ENCODE results near the gene VPS13A.
"Not testable (repeated sequence)": the region's sequence is repeated elsewhere in the genome, so short reads cannot be mapped to it uniquely, and the experiment has no call there.

VPS13A gene

GRCh38 chr9:77316058-77316457 lies 138.7 kb downstream of the VPS13A start:
- DNase-seq = no peak

- no peak for DNase-seq
These were observed 147.7 kb downstream of the VPS13A start for GRCh38 chr9:77325058-77325457.

DNA sequence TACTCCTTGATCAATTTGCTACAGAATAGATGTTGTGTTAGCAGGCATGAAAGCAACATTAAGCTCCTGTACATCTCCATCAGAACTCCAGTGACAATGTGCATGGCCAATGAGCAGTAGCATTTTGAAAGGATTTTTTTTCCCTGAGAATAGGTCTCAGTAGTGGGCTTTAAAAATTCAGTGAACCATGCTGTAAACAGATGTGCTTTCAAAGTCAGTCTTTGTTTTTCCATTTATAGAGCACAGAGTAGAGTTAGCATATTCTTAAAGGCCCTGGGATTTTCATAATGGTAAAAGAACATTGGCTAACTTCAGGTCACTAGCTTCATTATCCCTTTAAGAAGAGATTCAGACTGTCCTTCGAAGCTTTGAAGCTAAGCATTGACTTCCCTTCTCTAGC lies 150.8 kb downstream of the VPS13A start:
- DNase-seq = no peak

- DNase-seq = no peak
These were observed 192.7 kb downstream of the VPS13A start for GRCh38 chr9:77370064-77370463.

DNA sequence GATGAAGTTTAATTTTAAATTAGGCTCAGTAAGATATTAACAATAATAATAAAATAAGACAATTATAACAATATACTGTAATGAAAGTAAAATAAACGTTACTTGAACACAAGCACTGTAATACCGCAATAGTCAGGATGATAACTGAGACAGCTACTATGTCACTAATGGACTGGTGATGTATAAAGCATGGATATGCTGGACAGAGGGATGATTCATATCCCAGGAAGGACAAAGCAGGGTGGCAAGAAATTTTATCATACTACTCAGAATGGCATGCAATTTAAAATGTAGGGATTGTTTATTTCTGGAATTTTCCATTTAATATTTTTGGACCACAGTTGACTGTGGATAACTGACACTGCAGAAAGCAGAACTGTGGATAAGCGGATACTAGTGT lies 196.9 kb downstream of the VPS13A start:
- no peak for DNase-seq

GRCh38 chr9:77375956-77376532 lies 198.7 kb downstream of the VPS13A start:
- DNase-seq = no peak

GRCh38 chr9:77384406-77384805 lies 207.1 kb downstream of the VPS13A start:
- no peak for DNase-seq

GRCh38 chr9:77386187-77386586 lies 208.9 kb downstream of the VPS13A start:
- DNase-seq = no peak

DNA sequence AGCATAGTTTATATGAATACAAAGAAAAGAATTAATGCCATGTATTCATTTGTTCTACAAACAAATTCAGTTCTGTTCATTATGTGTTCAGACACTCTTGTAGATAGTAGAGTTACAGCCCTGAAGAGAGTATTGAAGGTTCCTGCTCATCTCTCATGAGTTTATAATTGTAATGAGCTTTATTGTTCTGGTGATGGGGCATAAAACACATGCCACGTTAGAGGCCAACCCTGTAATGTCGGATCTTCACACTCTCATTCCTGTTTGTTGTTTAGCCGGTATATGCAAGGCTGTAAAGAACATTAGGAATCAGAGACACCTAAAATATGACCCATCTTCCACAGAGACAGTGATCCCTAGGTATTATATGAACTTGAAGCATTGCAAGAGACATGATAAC lies 214.5 kb downstream of the VPS13A start:
- DNase-seq = no peak

- no peak for DNase-seq
These were observed 215.0 kb downstream of the VPS13A start for GRCh38 chr9:77392328-77392727.

- not testable (repeated sequence) for DNase-seq
These were observed 221.2 kb downstream of the VPS13A start for GRCh38 chr9:77398581-77398980.

DNA sequence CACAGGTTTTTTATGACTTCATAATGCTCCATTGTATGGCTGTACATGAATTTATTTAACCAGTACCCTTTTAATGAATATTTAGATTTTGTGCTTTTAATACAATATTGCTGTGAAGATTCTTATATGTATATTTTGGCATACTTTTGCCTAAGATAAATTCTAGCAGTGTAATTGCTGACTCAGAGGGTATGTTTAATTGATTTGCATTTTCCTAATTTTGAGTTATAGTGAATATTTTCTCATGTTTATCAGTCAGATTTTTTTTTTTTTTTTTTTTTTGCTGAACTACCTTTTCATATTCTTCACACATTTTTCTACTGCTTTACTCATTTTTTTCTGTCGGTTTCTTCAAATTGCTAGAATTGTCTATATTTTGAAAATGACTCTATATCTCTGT lies 222.6 kb downstream of the VPS13A start:
- no peak for DNase-seq

- no peak for DNase-seq
These were observed 225.0 kb downstream of the VPS13A start for GRCh38 chr9:77402286-77402685.

- DNase-seq = no peak
These were observed 225.9 kb downstream of the VPS13A start for GRCh38 chr9:77403239-77403638.

DNA sequence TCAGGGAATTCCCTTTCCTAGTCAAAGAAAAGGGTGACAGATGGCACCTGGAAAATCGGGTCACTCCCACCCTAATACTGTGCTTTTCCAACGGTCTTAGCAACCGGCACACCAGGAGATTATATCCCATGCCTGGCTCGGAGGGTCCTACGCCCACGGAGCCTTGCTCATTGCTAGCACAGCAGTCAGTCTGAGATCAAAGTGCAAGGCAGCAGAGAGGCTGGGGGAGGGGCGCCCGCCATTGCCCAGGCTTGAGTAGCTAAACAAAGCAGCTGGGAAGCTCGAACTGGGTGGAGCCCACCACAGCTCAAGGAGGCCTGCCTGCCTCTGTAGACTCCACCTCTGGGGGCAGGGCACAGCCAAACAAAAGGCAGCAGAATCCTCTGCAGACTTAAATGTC lies 231.2 kb downstream of the VPS13A start:
- not testable (repeated sequence) for DNase-seq

GRCh38 chr9:77417566-77417965 lies 240.2 kb downstream of the VPS13A start:
- DNase-seq = no peak

DNA sequence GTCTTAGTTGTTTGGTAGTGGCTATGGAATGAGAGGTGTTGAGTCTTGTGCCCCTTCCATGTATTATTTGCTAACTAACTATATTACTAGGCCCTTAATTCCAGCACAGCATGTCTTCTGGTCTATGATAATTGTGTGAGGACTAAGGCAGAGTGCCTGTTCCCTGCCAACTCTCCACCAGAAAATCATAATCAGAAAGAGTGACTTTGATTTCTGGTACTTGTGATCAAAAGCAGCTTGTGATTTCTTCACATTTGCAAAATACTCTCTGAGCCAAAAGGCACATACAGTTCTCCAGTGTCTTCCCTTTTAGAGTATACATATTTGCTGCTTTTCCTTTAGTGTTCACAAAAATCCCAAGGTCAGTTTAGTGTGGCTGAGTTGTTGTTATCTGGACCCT lies 240.9 kb downstream of the VPS13A start:
- no peak for DNase-seq

DNA sequence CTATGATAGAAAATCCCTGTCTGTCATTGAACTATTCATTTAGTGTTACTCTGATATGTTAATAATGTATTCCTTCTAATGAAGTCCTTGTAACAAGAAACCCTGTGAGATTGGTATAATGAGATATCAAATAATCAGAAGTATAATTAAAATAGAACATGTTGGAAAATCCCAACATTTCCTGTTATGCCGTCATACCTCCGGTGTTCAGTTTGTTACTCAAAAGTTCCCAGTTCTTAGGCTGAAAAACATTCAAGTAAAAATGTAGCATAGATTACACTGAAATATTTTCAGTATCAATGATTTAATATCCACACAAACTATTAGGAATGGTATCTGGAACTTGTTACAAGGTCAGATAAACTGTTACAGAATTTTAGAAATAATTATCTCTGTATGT lies 243.3 kb downstream of the VPS13A start:
- no peak for DNase-seq

DNA sequence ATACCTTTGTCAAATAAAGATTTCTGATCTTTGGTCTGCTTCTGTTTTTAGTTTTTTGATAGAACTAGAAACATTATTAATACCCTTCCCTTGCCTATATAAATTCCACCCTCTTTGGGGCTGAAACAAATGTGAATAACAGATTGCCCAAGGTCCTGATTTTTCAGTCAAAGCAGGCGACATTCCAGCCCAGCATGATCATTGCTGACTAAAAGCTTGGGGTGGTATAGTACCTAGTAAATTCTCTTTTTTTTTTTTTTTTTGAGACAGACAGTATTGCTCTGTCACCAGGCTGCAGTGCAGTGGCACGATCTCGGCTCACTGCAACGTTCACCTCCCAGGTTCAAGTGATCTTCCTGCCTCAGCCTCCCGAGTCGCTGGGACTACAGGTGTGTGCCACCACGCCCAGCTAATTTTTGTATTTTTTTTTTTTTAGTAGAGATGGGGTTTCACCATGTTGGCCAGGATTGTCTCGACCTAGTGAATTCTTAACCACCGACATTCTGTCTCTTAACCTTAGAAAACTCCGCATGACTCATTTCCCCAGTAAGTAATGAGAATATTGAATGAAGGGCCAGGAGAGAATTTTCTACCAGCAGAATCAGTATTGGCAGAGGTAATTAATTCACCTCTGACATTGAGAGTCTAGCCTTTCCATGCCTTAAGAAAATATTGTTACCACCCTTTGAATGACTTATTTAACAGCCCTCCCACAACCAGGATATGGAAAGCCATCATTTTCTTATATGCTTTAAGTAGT lies 244.4 kb downstream of the VPS13A start:
- no peak for DNase-seq

- DNase-seq = no peak
These were observed 245.6 kb downstream of the VPS13A start for GRCh38 chr9:77422969-77423368.

GRCh38 chr9:77423841-77424240 lies 246.5 kb downstream of the VPS13A start:
- no peak for DNase-seq

- no peak for DNase-seq
These were observed 247.7 kb downstream of the VPS13A start for GRCh38 chr9:77424993-77425392.

- DNase-seq = no peak
These were observed 249.4 kb downstream of the VPS13A start for GRCh38 chr9:77426712-77427111.

- DNase-seq = no peak
These were observed 250.1 kb downstream of the VPS13A start for GRCh38 chr9:77427256-77427927.

All from activated CD4-positive, alpha-beta T cell treated with anti-CD3 and anti-CD28 coated beads, Interleukin-2, amount 50 U/mL, for 1 hour (primary cell).